GM23338 (cell line): Measurements from ENCODE around the gene GRAMD2B.

Experiments
- CREB1 ChIP-seq: fragments of 250-450 bp; sonication (Bioruptor Pico); IDR thresholded peaks from 2 replicates; pipeline ENCODE4 v1.5.0; 2020; ENCODE audit warnings: low read depth, mild to moderate bottlenecking, moderate library complexity
- EZH2 ChIP-seq: fragments of 200-600 bp; sonication (generic); IDR thresholded peaks from one replicate; pipeline ENCODE4 v1.8.0; 2017; ENCODE audit warnings: antibody characterized with exemption, mild to moderate bottlenecking, low read depth; ENCODE audit not compliant: unreplicated experiment
- POLR2AphosphoS5 ChIP-seq: IDR thresholded peaks from 2 replicates; pipeline ENCODE4 v1.6.1; 2016; ENCODE audit warnings: antibody characterized with exemption, low read depth
- ZNF331 ChIP-seq: fragments of 250-450 bp; sonication (Bioruptor Pico); IDR thresholded peaks from 2 replicates; pipeline ENCODE4 v1.5.0; 2020; ENCODE audit warnings: low read depth, mild to moderate bottlenecking, moderate library complexity
- TF ChIP-seq, protein P1 (sequence below), 2 experiments: fragments of 200-600 bp in 1 of 2; sonication (generic) in 1 of 2; conservative IDR thresholded peaks; 2 replicates each; pipeline versions ENCODE4 v1.5.1 to v1.6.1; 2016 to 2017; ENCODE audit warnings: antibody characterized with exemption in 2 of 2, low read depth in 2 of 2, mild to moderate bottlenecking in 2 of 2, moderate library complexity in 1 of 2

DNA sequence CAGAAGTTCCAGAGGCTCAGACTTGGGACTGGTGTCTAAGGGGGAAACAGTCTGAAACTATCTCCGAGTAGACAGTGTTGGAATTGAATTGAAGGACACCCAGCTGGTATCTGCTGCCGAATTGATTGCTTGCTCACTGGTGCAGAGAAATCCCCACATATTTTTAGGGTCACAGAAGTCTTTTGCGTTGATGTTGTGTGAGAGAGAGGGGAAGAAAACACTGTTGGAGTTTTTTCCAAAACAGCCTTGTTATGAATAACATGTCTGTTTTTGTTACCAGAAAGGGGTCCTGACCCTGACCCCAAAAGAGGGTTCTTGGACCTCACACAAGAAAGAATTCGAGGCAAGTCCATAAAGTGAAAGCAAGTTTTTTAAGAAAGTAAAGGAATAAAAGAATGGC lies 90.5 kb downstream of the GRAMD2B start:
- TF ChIP-seq, protein P1, sequence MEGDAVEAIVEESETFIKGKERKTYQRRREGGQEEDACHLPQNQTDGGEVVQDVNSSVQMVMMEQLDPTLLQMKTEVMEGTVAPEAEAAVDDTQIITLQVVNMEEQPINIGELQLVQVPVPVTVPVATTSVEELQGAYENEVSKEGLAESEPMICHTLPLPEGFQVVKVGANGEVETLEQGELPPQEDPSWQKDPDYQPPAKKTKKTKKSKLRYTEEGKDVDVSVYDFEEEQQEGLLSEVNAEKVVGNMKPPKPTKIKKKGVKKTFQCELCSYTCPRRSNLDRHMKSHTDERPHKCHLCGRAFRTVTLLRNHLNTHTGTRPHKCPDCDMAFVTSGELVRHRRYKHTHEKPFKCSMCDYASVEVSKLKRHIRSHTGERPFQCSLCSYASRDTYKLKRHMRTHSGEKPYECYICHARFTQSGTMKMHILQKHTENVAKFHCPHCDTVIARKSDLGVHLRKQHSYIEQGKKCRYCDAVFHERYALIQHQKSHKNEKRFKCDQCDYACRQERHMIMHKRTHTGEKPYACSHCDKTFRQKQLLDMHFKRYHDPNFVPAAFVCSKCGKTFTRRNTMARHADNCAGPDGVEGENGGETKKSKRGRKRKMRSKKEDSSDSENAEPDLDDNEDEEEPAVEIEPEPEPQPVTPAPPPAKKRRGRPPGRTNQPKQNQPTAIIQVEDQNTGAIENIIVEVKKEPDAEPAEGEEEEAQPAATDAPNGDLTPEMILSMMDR (conservative IDR thresholded peaks at IDR 0.05; ENCODE audit: low read depth in 2 of 2) = no peak
- no peak for TF ChIP-seq ZNF331 (CRISPR knock-in tag)
- no peak for TF ChIP-seq POLR2AphosphoS5
- TF ChIP-seq EZH2 = no peak
- no peak for TF ChIP-seq CREB1 (CRISPR knock-in tag)
